ENCODE results near the gene PTTG1IP. TPM values are rescaled to one million over a fixed set of nuclear protein-coding genes. Genes with fewer than 3 reads are reported as not detected.

The PTTG1IP gene
- total RNA-seq, 2 experiments from 2014 or later = 38.9 to 58.1 TPM

- Histone ChIP-seq H3K36me3 (ENCODE audit: insufficient read depth, low read length) (no peaks in the 10 kb centered on the region), H3K79me2 (ENCODE audit: insufficient read depth, low read depth, low read length) (no peaks in the 10 kb centered on the region), H3K4me3 (ENCODE audit: low read depth, low read length, poor library complexity, severe bottlenecking) (no peak overlapping the region), H3K9me3 (ENCODE audit: low read length) (no peaks in the 10 kb centered on the region), H3K9me2 (ENCODE audit: insufficient read depth, low read length) (no peaks in the 10 kb centered on the region), H4K20me1 (ENCODE audit: insufficient read depth, low read length) (no peaks in the 10 kb centered on the region), H3K4me1 (ENCODE audit: insufficient read depth, low read length, poor library complexity, severe bottlenecking) (no peaks in the 10 kb centered on the region), H3K27ac (ENCODE audit: low read depth, low read length, poor library complexity, severe bottlenecking) (no peak overlapping the region), H3K4me2 (ENCODE audit: low read length) (no peak overlapping the region), H2AFZ (ENCODE audit: low read length) (no peak overlapping the region)
- BruUV-seq (replicated peaks) = no TSS peak
- ChIA-PET CTCF (ENCODE audit: unreplicated experiment) (no interaction called here), POLR2A (no interaction called here)
- no peak for DNase-seq (ENCODE audit: low spot score)
- TF ChIP-seq EZH2phosphoT487 (IDR thresholded peaks at IDR 0.05; ENCODE audit: borderline replicate concordance, low read depth, low read length) (no peak), CTCF (conservative IDR thresholded peaks at IDR 0.05; ENCODE audit: low read length) (no peak)
- intact Hi-C loops (cut with micrococcal nuclease; ENCODE audit: unreplicated experiment) = no loop called here
These were observed 26.5 kb upstream of the PTTG1IP start for GRCh38 chr21:44899768-44900558.

GRCh38 chr21:44898851-44899767 is 25.6 kb upstream of the PTTG1IP start:
- Histone ChIP-seq H3K4me1 (ENCODE audit: insufficient read depth, low read length, poor library complexity, severe bottlenecking) (no peaks in the 10 kb centered on the region), H3K79me2 (ENCODE audit: insufficient read depth, low read depth, low read length) (no peaks in the 10 kb centered on the region), H4K20me1 (ENCODE audit: insufficient read depth, low read length) (no peaks in the 10 kb centered on the region), H3K4me3 (ENCODE audit: low read depth, low read length, poor library complexity, severe bottlenecking) (no peak overlapping the region), H3K4me2 (ENCODE audit: low read length) (no peak overlapping the region), H2AFZ (ENCODE audit: low read length) (no peak overlapping the region), H3K36me3 (ENCODE audit: insufficient read depth, low read length) (no peaks in the 10 kb centered on the region), H3K27ac (ENCODE audit: low read depth, low read length, poor library complexity, severe bottlenecking) (no peak overlapping the region), H3K9me3 (ENCODE audit: low read length) (no peaks in the 10 kb centered on the region), H3K9me2 (ENCODE audit: insufficient read depth, low read length) (no peaks in the 10 kb centered on the region)
- intact Hi-C loops (cut with micrococcal nuclease; ENCODE audit: unreplicated experiment) = no loop called here
- POLR2A ChIA-PET = no interaction called here
- TF ChIP-seq CTCF (conservative IDR thresholded peaks at IDR 0.05; ENCODE audit: low read length) (no peak), EZH2phosphoT487 (IDR thresholded peaks at IDR 0.05; ENCODE audit: borderline replicate concordance, low read depth, low read length) (no peak)
- BruUV-seq (replicated peaks) = no TSS peak
- CTCF ChIA-PET (ENCODE audit: unreplicated experiment) = no interaction called here
- DNase-seq (ENCODE audit: low spot score) = no peak

All from OCI-LY7 (cell line).